ENCODE measurements around the gene KCNS1. TPM values are rescaled to one million over a fixed set of nuclear protein-coding genes. Genes with fewer than 3 reads are reported as not detected.

KCNS1 gene
- total RNA-seq, 4 donors from 2014 or later: 1.0 to 5.5 (median 2.3) TPM

DNA sequence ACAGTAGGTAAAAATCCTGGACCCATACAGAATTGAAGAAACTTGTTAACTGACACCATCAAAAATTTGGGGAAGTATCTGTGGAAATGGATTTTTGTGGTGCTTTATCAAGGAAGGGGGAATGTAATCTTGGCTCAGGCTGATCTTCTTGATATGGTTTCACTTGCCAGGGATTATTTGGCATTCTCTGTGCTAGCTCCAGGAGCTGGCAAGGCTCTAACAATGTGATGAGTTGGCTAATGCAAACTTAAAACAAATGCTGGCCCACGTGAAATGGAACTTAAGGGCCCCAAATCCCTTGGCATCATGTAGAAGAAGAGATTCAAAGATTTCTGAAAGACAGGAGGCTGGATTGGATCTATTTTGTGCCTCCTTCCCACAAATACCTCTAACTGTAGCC, 13.1 kb downstream of the KCNS1 start:
- no peak overlapping the region for H3K27ac ChIP-seq
- H3K4me3 ChIP-seq: no peak overlapping the region
- no peak for DNase-seq (ENCODE audit: low spot score in 2 of 2)
- H3K36me3 ChIP-seq: no peaks in the 10 kb centered on the region
- no peaks in the 10 kb centered on the region for H3K27me3 ChIP-seq
- TF ChIP-seq EP300 (IDR thresholded peaks at IDR 0.05) (no peak), POLR2AphosphoS5 (IDR thresholded peaks at IDR 0.05) (no peak), POLR2A (IDR thresholded peaks at IDR 0.05) (no peak)
- TF ChIP-seq, protein P1, sequence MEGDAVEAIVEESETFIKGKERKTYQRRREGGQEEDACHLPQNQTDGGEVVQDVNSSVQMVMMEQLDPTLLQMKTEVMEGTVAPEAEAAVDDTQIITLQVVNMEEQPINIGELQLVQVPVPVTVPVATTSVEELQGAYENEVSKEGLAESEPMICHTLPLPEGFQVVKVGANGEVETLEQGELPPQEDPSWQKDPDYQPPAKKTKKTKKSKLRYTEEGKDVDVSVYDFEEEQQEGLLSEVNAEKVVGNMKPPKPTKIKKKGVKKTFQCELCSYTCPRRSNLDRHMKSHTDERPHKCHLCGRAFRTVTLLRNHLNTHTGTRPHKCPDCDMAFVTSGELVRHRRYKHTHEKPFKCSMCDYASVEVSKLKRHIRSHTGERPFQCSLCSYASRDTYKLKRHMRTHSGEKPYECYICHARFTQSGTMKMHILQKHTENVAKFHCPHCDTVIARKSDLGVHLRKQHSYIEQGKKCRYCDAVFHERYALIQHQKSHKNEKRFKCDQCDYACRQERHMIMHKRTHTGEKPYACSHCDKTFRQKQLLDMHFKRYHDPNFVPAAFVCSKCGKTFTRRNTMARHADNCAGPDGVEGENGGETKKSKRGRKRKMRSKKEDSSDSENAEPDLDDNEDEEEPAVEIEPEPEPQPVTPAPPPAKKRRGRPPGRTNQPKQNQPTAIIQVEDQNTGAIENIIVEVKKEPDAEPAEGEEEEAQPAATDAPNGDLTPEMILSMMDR (IDR thresholded peaks at IDR 0.05): no peak
- WGBS: 38% methylated on average over 1 of the region's 1 CpG
- H3K4me1 ChIP-seq: no peaks in the 10 kb centered on the region
- H3K9me3 ChIP-seq: no peaks in the 10 kb centered on the region

DNA sequence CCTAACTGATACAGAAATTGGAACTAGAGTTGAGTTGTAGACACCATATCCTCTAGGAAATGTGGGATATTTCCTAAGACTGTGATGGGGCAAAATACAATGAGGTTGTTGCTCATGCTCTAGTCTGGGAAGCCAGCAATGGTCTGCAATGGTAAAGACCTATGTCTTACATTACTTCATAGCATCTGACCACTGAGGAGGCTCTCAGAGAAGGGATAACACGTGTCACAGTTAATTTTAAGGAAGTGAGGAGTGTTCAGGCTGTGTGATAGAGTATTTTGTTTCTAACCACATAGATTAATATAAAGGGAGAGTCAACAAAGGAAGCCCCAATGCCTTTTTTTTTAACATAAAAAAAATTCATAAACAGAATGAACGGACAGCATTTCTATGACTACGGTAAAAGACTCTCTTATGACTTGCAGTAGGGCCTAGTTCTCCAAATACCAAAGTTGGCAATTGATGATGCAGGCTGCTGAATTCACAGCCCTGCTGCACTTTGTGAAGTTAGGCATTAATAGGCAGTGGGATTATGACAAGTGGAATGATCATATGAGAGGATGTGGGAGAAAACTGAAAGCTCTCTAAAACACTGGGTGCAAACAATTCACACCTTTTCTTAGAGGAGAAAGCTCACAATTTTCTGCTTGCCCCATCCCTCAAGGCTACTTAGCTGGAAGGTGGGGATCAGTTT, 13.7 kb downstream of the KCNS1 start:
- no peak for TF ChIP-seq EP300 (IDR thresholded peaks at IDR 0.05)
- TF ChIP-seq POLR2AphosphoS5 (IDR thresholded peaks at IDR 0.05): no peak
- no peak for TF ChIP-seq POLR2A (IDR thresholded peaks at IDR 0.05)
- TF ChIP-seq, protein P1 (IDR thresholded peaks at IDR 0.05): no peak
- WGBS: 77% methylated on average over 3 of the region's 3 CpGs
- no peak overlapping the region for H3K27ac ChIP-seq
- H3K27me3 ChIP-seq: no peaks in the 10 kb centered on the region
- no peaks in the 10 kb centered on the region for H3K9me3 ChIP-seq
- no peaks in the 10 kb centered on the region for H3K4me1 ChIP-seq
- H3K4me3 ChIP-seq: no peak overlapping the region
- DNase-seq (ENCODE audit: low spot score in 2 of 2): no peak
- no peaks in the 10 kb centered on the region for H3K36me3 ChIP-seq

DNA sequence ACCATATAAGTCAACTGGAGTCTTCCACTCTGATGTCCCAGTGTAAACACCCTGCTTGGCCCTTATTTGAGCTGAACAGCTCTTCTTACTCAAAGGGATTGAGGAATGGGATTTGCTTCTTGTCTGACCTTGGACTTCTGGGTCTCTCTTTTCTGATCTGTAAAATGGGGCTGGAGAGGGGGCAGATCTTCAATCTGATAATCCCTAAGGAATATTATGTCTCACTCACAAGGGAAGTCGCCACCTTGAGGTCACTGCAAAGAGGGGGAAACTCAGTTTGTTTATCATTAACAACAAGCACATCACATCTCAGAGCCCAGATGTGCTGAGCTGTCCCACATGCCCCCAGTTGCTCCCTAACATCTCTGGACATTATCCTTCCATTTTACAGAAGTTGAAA, 15.1 kb downstream of the KCNS1 start:
- Histone ChIP-seq H3K4me3 (no peak overlapping the region), H3K4me1 (no peaks in the 10 kb centered on the region), H3K9me3 (no peaks in the 10 kb centered on the region), H3K27ac (no peak overlapping the region), H3K36me3 (peaks cover 11% of the 10 kb centered on the region), H3K27me3 (no peaks in the 10 kb centered on the region)
- 94% methylated on average over 1 of the region's 1 CpG for WGBS
- no peak for DNase-seq (ENCODE audit: low spot score in 2 of 2)
- no peak for TF ChIP-seq POLR2AphosphoS5 (IDR thresholded peaks at IDR 0.05)
- TF ChIP-seq, protein P1 (IDR thresholded peaks at IDR 0.05): no peak
- TF ChIP-seq EP300 (IDR thresholded peaks at IDR 0.05): no peak
- no peak for TF ChIP-seq POLR2A (IDR thresholded peaks at IDR 0.05)

- TF ChIP-seq POLR2AphosphoS5 (IDR thresholded peaks at IDR 0.05): no peak
- TF ChIP-seq POLR2A (IDR thresholded peaks at IDR 0.05): no peak
- no peak for TF ChIP-seq EP300 (IDR thresholded peaks at IDR 0.05)
- TF ChIP-seq, protein P1 (IDR thresholded peaks at IDR 0.05): no peak
Observed at GRCh38 chr20:45085289-45085688, 15.6 kb downstream of the KCNS1 start.

GRCh38 chr20:45083127-45083526, 17.8 kb downstream of the KCNS1 start:
- no peak overlapping the region for H3K4me3 ChIP-seq
- H3K27ac ChIP-seq: no peak overlapping the region
- peaks cover 31% of the 10 kb centered on the region for H3K36me3 ChIP-seq
- no peaks in the 10 kb centered on the region for H3K27me3 ChIP-seq
- TF ChIP-seq EP300 (IDR thresholded peaks at IDR 0.05) (no peak), POLR2AphosphoS5 (IDR thresholded peaks at IDR 0.05) (no peak), POLR2A (IDR thresholded peaks at IDR 0.05) (no peak)
- TF ChIP-seq, protein P1 (IDR thresholded peaks at IDR 0.05): no peak
- WGBS: 76% methylated on average over 1 of the region's 1 CpG
- no peaks in the 10 kb centered on the region for H3K4me1 ChIP-seq
- DNase-seq (ENCODE audit: low spot score in 2 of 2): no peak
- H3K9me3 ChIP-seq: no peaks in the 10 kb centered on the region

More at GRCh38 chr20:45085289-45085688, 15.6 kb downstream of the KCNS1 start:
- no peak for DNase-seq (ENCODE audit: low spot score in 2 of 2)
- H3K9me3 ChIP-seq: no peaks in the 10 kb centered on the region
- no peaks in the 10 kb centered on the region for H3K4me1 ChIP-seq
- 63% methylated on average over 2 of the region's 2 CpGs for WGBS
- peaks cover 17% of the 10 kb centered on the region for H3K36me3 ChIP-seq
- no peak overlapping the region for H3K4me3 ChIP-seq
- no peaks in the 10 kb centered on the region for H3K27me3 ChIP-seq
- H3K27ac ChIP-seq: no peak overlapping the region

Data from suprapubic skin (tissue), 4 donors.